ENCODE data around the gene UTS2B.

- TF ChIP-seq CTCF (conservative IDR thresholded peaks at IDR 0.05; ENCODE audit: low read depth, low read length) (no peak), EZH2 (IDR thresholded peaks at IDR 0.05; ENCODE audit: borderline replicate concordance, low read depth, low read length, poor library complexity, severe bottlenecking) (no peak)
These were observed 113.0 kb downstream of the UTS2B start for GRCh38 chr3:191217301-191217700.

All from A673 (cell line).